Lung (tissue), 12 donors: ENCODE results near the gene CMTM7. TPM values are rescaled to one million over a fixed set of nuclear protein-coding genes. Genes with fewer than 3 reads are reported as not detected.

ENCODE experiments used
- ATAC-seq: fragments of 200-7000 bp; cut with Tn5 transposase; one replicate; pipeline ENCODE4 v1.9.1; 2020; ENCODE audit warnings: moderate number of reproducible peaks; ENCODE audit not compliant: insufficient read depth, low FRiP score
- DNase-seq, 3 donors: peaks; one replicate each; pipeline ENCODE4 v3.0.0-alpha.2; 2013 to 2017
- H3K27ac ChIP-seq, 2 donors: one replicate each; pipeline ENCODE4 v1.5.1; 2013; ENCODE audit warnings: mild to moderate bottlenecking in 2 of 2, moderate library complexity in 2 of 2, control low read depth in 1 of 2, inconsistent platforms in 1 of 2, low read depth in 1 of 2, low read length in 1 of 2
- H3K27me3 ChIP-seq, 3 donors: one replicate each; pipeline ENCODE4 v1.5.1; 2013; ENCODE audit warnings: low read length in 2 of 3; ENCODE audit not compliant: control insufficient read depth in 3 of 3, insufficient read depth in 3 of 3
- H3K36me3 ChIP-seq, 4 donors: one replicate each; pipeline ENCODE4 v1.5.1; 2013; ENCODE audit warnings: low read length in 4 of 4, mild to moderate bottlenecking in 1 of 4, moderate library complexity in 1 of 4; ENCODE audit not compliant: control insufficient read depth in 4 of 4, insufficient read depth in 4 of 4
- H3K4me1 ChIP-seq, 5 donors: one replicate each; pipeline ENCODE4 v1.5.1; 2013; ENCODE audit warnings: low read length in 5 of 5, mild to moderate bottlenecking in 2 of 5, moderate library complexity in 1 of 5; ENCODE audit not compliant: control insufficient read depth in 5 of 5, insufficient read depth in 5 of 5
- H3K4me3 ChIP-seq: one replicate; pipeline ENCODE4 v1.5.1; 2013; ENCODE audit warnings: mild to moderate bottlenecking, control low read depth, moderate library complexity
- H3K9ac ChIP-seq, 2 donors: one replicate each; pipeline ENCODE4 v1.5.1; 2013; ENCODE audit warnings: low read length in 2 of 2, control low read depth in 1 of 2; ENCODE audit not compliant: insufficient read depth in 1 of 2
- H3K9me3 ChIP-seq, 4 donors: one replicate each; pipeline ENCODE4 v1.5.1; 2013; ENCODE audit warnings: low read length in 3 of 4, mild to moderate bottlenecking in 1 of 4, moderate library complexity in 1 of 4; ENCODE audit not compliant: control insufficient read depth in 4 of 4, insufficient read depth in 3 of 4
- WGBS, 2 donors: extraction: QIAGEN DNeasy Blood & Tissue Kit; methylation state at CpG; one replicate each; pipeline ENCODE4 v1.1.7; 2013; 5-methylcytosine and 5-hydroxymethylcytosine counted together
- polyA plus RNA-seq, 2 donors: library from polyadenylated mRNA; stranded (reverse); fragments of 200-250 nt; gene quantifications; one replicate each; pipeline ENCODE4 v1.2.1, GENCODE V29; 2013
- total RNA-seq, 2 donors: library from RNA; depleted of rRNA in 1 of 2; stranded (reverse); fragments of >200 nt in 1 of 2; gene quantifications; one replicate each; pipeline ENCODE4 v1.2.1, GENCODE V29; 2014 to 2021
- TF ChIP-seq, protein P1 (sequence below): IDR thresholded peaks from 2 replicates; pipeline ENCODE4 v1.5.1; 2012; ENCODE audit warnings: mild to moderate bottlenecking; ENCODE audit errors: control extremely low read depth, extremely low read depth
- donor health status: control.
- donor health status: control.
- donor health status: Bipolar disorder and iron deficiency.
- donor health status: healthy.
- donor health status: DM: yes; HTN: yes; CAD: no.

The CMTM7 gene
- total and polyA plus RNA-seq, 4 donors = 33.1 to 46.8 (median 43.8) TPM

DNA sequence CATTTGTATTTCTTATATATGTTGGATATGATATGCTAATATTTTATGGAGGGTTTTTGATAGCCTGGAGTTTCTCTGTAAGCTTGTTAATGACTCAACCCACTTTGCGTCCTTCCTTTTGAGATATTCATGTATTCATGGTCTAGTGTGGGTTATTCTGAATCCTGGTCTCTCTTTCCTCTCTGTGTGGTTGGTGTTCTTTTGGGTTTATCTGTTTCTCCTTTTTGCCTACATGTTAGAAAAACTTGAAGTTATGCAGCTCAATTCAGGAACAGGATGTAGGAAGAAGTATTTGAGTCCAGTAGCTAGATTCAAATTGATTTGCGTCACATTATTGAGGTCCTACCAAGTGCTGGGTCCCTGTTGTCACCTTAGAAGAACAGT is 28.1 kb downstream of the CMTM7 start:
- Histone ChIP-seq H3K9me3 (no peaks in the 10 kb centered on the region), H3K27ac (peak overlapping the region in 1 of 2 donors; percentile 87), H3K27me3 (no peaks in the 10 kb centered on the region), H3K36me3 (no peaks in the 10 kb centered on the region), H3K9ac (no peak overlapping the region), H3K4me3 (no peak overlapping the region), H3K4me1 (peaks cover 12 to 34% (median 29%) of the 10 kb centered on the region in 5 donors)
- TF ChIP-seq, protein P1, sequence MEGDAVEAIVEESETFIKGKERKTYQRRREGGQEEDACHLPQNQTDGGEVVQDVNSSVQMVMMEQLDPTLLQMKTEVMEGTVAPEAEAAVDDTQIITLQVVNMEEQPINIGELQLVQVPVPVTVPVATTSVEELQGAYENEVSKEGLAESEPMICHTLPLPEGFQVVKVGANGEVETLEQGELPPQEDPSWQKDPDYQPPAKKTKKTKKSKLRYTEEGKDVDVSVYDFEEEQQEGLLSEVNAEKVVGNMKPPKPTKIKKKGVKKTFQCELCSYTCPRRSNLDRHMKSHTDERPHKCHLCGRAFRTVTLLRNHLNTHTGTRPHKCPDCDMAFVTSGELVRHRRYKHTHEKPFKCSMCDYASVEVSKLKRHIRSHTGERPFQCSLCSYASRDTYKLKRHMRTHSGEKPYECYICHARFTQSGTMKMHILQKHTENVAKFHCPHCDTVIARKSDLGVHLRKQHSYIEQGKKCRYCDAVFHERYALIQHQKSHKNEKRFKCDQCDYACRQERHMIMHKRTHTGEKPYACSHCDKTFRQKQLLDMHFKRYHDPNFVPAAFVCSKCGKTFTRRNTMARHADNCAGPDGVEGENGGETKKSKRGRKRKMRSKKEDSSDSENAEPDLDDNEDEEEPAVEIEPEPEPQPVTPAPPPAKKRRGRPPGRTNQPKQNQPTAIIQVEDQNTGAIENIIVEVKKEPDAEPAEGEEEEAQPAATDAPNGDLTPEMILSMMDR = no peak
- 31 to 62% methylated on average over 2 of the region's 2 CpGs for WGBS, 2 donors
- ATAC-seq (no peak), DNase-seq (no peak)

DNA sequence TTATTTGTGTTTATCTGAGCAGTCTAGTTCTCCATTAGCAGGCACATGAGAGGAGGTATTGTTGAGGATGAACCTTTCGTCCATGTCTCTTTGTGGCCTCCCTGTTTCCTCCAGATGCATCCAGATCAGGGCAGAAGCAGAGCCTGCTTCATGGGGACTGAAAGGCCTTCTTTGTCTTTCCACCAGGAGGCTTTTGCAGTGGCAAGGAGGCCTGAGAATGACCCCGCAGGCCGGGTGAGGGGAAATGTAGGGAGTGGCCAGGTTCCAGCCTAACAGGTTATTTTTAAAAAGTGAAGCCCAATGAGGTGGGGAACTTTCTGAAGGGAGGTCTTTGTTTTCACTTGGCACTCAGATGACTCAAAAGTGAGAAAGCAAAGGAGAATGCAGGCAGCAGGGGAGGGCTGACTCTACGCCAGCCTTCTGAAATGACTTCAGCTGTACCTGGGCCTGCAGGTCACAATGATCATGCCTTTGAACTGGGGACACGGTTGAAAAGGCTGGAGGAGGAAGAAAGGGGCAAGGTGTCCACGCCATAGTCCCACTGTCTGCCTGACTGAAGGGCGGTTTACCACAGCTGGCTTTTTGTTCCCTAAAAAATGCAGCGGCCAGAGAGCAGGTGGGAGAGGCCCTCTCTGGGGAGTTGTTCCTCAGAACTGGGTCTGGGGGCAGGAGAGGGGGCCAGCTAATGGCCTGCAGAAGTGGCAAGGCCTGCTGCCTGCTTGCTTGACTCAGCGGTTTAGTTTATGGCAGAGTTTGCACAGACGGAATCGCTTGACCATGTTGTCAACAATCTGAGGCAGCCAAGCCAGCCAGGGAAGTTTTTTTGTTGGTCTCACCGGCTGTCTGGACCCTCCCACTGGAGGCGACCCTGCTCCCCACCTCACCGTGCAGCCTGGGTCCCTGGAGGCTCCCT is 28.7 kb downstream of the CMTM7 start:
- Histone ChIP-seq H3K4me3 (no peak overlapping the region), H3K4me1 (peaks cover 15 to 33% (median 29%) of the 10 kb centered on the region in 5 donors), H3K36me3 (no peaks in the 10 kb centered on the region), H3K9me3 (no peaks in the 10 kb centered on the region), H3K27me3 (no peaks in the 10 kb centered on the region), H3K27ac (peak overlapping the region in 1 of 2 donors; percentile 87), H3K9ac (peak overlapping the region; percentile 59 to 65)
- 16 to 34% methylated on average over 12 to 14 of the region's 14 CpGs for whole genome bisulfite sequencing, 2 donors
- DNase-seq = peak; percentile 72 to 86 (median 83)
- TF ChIP-seq, protein P1 = no peak
- ATAC-seq = peak; percentile 19

DNA sequence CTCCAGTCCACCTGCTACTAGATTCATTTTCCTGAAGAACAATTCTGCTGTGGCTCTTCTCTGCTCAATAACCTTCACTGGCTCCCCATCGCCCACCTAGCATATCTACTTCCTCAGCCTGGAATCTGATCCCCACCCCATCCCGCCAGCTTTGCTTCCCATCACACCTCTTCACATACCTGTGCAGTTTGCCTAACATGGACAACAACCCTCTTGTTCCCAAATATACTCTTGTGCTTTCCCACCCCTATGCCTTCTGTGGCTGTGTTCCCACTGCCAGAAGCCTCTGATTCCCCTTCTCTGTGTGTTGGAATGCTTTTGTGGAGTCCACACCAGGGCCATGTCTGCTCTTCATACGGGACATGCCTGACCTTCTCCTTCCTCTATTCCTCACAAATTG is 29.5 kb downstream of the CMTM7 start:
- WGBS, 2 donors = 53 to 60% methylated on average over 3 of the region's 3 CpGs
- DNase-seq (peak in 1 of 3 donors; percentile 36), ATAC-seq (peak; percentile 15)
- no peaks in the 10 kb centered on the region for H3K36me3 ChIP-seq
- H3K27me3 ChIP-seq = no peaks in the 10 kb centered on the region
- H3K27ac ChIP-seq = peak overlapping the region in 1 of 2 donors; percentile 87
- H3K4me1 ChIP-seq = peaks cover 15 to 33% (median 29%) of the 10 kb centered on the region in 5 donors
- H3K9me3 ChIP-seq = no peaks in the 10 kb centered on the region
- TF ChIP-seq, protein P1 = no peak
- H3K4me3 ChIP-seq = no peak overlapping the region
- peak overlapping the region in 1 of 2 donors; percentile 0 for H3K9ac ChIP-seq
